GM12801 (cell line): Measurements from ENCODE around the gene RB1.

Experiments
- CTCF ChIP-seq: IDR thresholded peaks from one replicate; pipeline ENCODE4 v1.5.1; 2011; ENCODE audit warnings: control low read depth; ENCODE audit not compliant: insufficient read length; ENCODE audit errors: extremely low read depth

The RB1 gene

GRCh38 chr13:48448285-48448958, 144.9 kb downstream of the RB1 start:
- TF ChIP-seq CTCF, result no peak

- TF ChIP-seq CTCF, result no peak
Measured at GRCh38 chr13:48448959-48449614, 145.5 kb downstream of the RB1 start.

GRCh38 chr13:48449656-48450055, 146.1 kb downstream of the RB1 start:
- no peak for TF ChIP-seq CTCF

DNA sequence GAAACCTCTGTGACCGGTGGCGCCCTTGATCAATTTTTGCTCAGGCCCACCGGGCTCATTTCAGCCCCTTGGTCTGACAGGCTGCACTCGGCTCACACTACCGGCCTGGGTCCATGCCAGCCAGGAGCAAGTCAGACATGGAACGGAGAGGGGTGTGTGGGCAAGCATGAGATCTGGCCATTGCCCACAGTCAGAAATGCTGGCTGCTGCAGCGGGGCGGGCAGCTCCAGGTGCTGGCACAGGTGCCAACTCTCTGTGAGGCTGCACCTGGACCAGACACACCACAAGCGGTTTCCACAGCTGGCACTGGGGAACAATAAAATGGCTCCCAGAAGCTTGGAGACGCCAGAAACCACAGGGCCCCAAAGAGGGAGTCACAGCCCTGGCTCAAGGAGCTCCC, 153.0 kb downstream of the RB1 start:
- no peak for TF ChIP-seq CTCF

GRCh38 chr13:48457578-48458242, 154.2 kb downstream of the RB1 start:
- TF ChIP-seq CTCF, result no peak

DNA sequence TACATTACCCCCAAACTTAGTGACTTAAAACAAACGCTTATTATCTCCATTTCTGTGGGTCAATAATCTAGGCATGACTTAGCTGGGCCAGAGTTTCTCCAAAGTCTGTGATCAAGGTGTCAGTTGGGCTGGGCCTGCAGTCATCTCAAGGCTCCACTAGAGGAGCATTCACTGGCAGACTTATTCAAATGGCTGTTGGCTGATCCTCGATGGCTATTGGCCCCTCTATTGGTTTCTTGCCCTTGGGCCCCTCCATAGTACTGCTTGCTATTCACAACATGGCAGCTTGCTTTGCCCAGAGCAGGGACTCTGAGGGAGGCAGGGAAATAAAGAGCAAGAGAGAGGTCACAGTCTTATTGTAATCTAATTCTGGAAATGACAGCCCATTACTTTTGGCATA, 171.7 kb downstream of the RB1 start:
- no peak for TF ChIP-seq CTCF

DNA sequence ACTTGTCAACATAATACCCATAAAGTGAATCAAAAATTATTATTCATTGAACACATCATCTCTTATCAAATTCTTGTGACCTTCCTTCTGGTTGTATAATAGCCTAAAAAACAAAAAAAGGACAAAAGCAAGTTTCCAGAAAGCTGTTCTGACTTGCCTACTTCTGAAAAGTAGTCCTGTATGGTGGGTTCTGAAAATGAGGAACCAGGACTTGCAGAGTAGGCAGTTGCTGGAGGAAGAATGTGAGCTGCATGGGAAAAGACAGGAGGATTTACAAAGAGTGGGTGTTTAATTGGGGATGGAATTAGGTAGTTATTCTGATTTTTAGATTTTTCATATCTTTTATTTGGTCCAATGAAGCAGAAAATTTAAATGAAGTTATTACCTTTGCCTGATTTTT, 172.7 kb downstream of the RB1 start:
- no peak for TF ChIP-seq CTCF
